GM19025 (cell line): ENCODE measurements around the gene PLVAP.

Experiments
- ATAC-seq: cut with Tn5 transposase; IDR thresholded peaks from one replicate; pipeline ENCODE4 v1.9.1; 2021; ENCODE audit warnings: mild to moderate bottlenecking, low read depth, moderate library complexity; ENCODE audit not compliant: unreplicated experiment

The PLVAP gene

GRCh38 chr19:17359905-17360800 lies 17.0 kb downstream of the PLVAP start:
- no peak for ATAC-seq

GRCh38 chr19:17358395-17358794 lies 18.7 kb downstream of the PLVAP start:
- ATAC-seq, result no peak

- ATAC-seq, result no peak
Measured at GRCh38 chr19:17357724-17358123, 19.4 kb downstream of the PLVAP start.

GRCh38 chr19:17357078-17357666 lies 20.0 kb downstream of the PLVAP start:
- ATAC-seq, result no peak

GRCh38 chr19:17353386-17353785 lies 23.8 kb downstream of the PLVAP start:
- ATAC-seq, result no peak

GRCh38 chr19:17352608-17353280 lies 24.4 kb downstream of the PLVAP start:
- no peak for ATAC-seq

GRCh38 chr19:17351815-17352435 lies 25.2 kb downstream of the PLVAP start:
- no peak for ATAC-seq

GRCh38 chr19:17348700-17349099 lies 28.4 kb downstream of the PLVAP start:
- ATAC-seq, result no peak

GRCh38 chr19:17347877-17348276 lies 29.3 kb downstream of the PLVAP start:
- ATAC-seq, result no peak

- no peak for ATAC-seq
Measured at GRCh38 chr19:17347361-17347760, 29.8 kb downstream of the PLVAP start.

GRCh38 chr19:17346109-17346671 lies 31.0 kb downstream of the PLVAP start:
- no peak for ATAC-seq

- no peak for ATAC-seq
Measured at GRCh38 chr19:17341845-17342244, 35.3 kb downstream of the PLVAP start.

GRCh38 chr19:17341386-17341785 lies 35.8 kb downstream of the PLVAP start:
- ATAC-seq, result no peak

- no peak for ATAC-seq
Measured at GRCh38 chr19:17340871-17341357, 36.2 kb downstream of the PLVAP start.

GRCh38 chr19:17340302-17340870 lies 36.8 kb downstream of the PLVAP start:
- no peak for ATAC-seq

GRCh38 chr19:17339088-17339741 lies 37.9 kb downstream of the PLVAP start:
- no peak for ATAC-seq

GRCh38 chr19:17338433-17339078 lies 38.6 kb downstream of the PLVAP start:
- ATAC-seq, result no peak

GRCh38 chr19:17337675-17338432 lies 39.3 kb downstream of the PLVAP start:
- ATAC-seq, result no peak
